ENCODE data around the gene MZT2A. TPM values are rescaled to one million over a fixed set of nuclear protein-coding genes. Genes with fewer than 3 reads are reported as not detected.
"Not testable (repeated sequence)": the region's sequence is repeated elsewhere in the genome, so short reads cannot be mapped to it uniquely, and the experiment has no call there.

MZT2A gene
- total and polyA plus RNA-seq, 5 donors from 2014 or later, result 97.9 to 201 (median 122) TPM

DNA sequence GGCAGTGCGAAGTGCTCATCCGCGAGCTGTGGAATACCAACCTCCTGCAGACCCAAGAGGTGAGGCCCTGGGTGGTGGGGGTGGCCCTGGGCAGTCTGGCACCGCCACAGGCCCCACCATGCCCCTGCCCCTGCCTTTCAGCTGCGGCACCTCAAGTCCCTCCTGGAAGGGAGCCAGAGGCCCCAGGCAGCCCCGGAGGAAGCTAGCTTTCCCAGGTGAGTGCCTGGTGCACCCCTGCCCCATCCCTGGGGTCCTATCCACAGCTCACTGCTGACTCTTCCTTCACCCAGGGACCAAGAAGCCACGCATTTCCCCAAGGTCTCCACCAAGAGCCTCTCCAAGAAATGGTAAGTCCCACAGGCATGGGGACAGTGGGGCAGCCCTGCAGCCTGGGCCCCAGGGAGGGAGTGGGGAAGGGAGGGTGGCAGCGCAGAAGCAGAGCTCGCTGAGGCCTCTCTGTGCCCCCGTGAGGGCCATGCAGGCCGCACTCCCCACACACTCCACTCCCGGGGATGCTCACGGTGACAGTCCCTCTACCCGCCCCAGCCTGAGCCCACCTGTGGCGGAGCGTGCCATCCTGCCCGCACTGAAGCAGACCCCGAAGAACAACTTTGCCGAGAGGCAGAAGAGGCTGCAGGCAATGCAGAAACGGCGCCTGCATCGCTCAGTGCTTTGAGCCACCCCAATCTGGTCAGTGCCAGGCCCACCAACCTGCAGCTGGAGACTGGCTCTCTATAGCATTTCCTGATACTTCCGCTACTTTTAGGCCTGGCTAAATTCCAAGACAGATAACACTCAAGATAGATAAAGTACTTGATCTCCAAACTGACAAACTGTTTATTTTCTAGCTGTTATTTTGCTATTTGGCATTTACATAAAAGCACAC is 40.8 kb upstream of the MZT2A start:
- not testable (repeated sequence) for H3K4me3 Mint-ChIP-seq; H3K9me3 ChIP-seq (ENCODE audit: control insufficient read depth in 2 of 2, low read length in 2 of 2); H3K4me1 ChIP-seq (ENCODE audit: control insufficient read depth, insufficient read depth, low read length, poor library complexity, severe bottlenecking); H3K4me3 ChIP-seq (ENCODE audit: low read depth, low read length); H3K27ac Mint-ChIP-seq; H3K9me3 Mint-ChIP-seq; H3K27me3 ChIP-seq (ENCODE audit: control insufficient read depth, insufficient read depth, low read length); H3K36me3 Mint-ChIP-seq; H3K27me3 Mint-ChIP-seq; H3K36me3 ChIP-seq (ENCODE audit: control insufficient read depth, insufficient read depth, low read length); ATAC-seq (ENCODE audit: low read depth in 2 of 2); H3K4me1 Mint-ChIP-seq; H3K27ac ChIP-seq (ENCODE audit: insufficient read depth, low read length, poor library complexity, severe bottlenecking); DNase-seq

DNA sequence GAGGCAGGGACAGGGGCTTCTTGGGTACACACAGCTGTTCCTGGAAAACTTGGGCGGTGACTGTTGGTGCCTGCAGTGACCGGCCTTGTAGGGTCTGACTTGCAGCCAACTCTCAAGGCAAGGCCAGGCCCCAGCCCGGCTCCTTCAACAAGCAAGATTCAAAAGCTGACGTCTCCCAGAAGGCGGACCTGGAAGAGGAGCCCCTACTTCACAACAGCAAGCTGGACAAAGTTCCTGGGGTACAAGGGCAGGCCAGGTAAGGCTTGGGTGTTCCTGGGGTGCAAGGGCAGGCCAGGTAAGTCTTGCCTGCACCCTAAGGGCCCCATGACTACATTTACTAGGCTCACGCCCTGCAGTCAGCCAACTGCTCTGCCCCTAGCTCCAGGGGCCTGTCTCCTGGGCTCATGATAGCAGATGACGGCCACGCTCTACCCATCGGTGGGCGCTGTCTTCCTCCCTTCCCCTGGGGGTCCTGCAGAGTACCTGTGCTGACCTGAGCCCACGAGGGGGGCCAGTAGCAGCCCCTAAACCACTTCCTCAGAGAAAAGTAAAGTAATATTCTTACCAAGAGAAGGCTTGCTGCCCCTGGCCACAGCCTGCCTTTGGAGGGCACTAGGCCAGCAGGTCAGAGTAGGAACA is 39.5 kb upstream of the MZT2A start:
- not testable (repeated sequence) for ATAC-seq (ENCODE audit: low read depth in 2 of 2); H3K9me3 ChIP-seq (ENCODE audit: control insufficient read depth in 2 of 2, low read length in 2 of 2); H3K4me3 ChIP-seq (ENCODE audit: low read depth, low read length); H3K27ac ChIP-seq (ENCODE audit: insufficient read depth, low read length, poor library complexity, severe bottlenecking); H3K36me3 ChIP-seq (ENCODE audit: control insufficient read depth, insufficient read depth, low read length); H3K4me3 Mint-ChIP-seq; H3K27me3 Mint-ChIP-seq; H3K4me1 ChIP-seq (ENCODE audit: control insufficient read depth, insufficient read depth, low read length, poor library complexity, severe bottlenecking); H3K27ac Mint-ChIP-seq; H3K36me3 Mint-ChIP-seq; H3K27me3 ChIP-seq (ENCODE audit: control insufficient read depth, insufficient read depth, low read length); DNase-seq; H3K9me3 Mint-ChIP-seq
- H3K4me1 Mint-ChIP-seq, result peaks cover 0 to 12% (median 3%) of the 10 kb centered on the region in 4 donors

DNA sequence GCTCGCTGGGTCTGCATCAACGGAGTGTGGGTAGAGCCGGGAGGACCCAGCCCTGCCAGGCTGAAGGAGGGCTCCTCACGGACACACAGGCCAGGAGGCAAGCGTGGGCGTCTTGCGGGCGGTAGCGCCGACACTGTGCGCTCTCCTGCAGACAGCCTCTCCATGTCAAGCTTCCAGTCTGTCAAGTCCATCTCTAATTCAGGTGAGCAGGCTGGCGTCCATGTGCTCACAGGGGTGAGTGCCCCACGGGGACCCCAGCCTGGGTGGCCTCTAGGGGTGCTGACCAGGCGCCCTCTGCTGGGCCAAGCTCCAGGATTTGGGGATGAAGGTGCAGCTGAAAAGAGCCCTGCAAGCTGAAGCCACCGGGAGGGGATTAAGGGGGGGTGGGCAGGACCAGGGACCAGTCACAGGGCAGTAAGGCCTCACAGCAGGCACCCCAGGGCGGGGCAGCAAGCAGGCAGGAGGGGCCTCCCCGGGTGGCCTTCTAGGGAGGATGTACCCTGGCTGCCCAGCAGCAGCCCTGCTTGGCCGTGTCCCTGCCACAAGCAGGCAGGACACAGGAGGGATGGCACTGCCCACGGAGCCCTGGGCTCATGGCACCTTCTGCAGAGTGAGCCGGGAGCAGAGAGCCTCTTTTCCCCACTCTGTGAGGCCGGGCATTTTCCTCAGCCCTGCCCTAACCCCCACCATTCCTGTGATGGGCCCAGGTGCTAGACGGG is 38.6 kb upstream of the MZT2A start:
- H3K9me3 ChIP-seq (ENCODE audit: control insufficient read depth in 2 of 2, low read length in 2 of 2), result not testable (repeated sequence)

DNA sequence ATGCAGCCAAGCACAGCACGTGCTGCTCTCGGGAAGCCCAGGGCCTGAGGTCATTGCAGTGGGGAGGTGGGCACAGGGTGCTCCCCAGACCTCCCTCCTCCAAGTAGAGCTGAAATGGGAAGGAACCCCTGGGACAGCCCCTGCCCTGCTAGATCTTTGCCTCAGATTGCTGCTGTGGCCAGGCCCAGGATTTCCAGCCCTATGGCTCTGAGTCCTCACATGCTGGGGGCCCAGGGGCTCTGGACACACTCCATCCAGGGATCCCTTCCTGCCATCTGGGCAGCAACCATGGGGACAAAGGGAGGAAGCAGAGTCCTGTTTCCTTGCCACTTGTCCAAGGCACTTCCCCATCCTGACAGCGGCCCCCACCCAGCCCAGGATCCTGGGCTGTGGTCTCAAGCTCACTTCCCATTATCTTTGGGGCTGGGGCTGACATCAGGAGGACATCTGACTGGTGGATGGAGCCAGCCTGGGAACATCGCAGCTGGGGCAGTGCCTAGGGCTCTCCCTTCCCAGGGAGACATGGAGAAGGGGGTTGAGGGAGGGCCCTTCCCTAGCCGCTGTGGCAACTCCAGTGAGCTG is 37.8 kb upstream of the MZT2A start:
- not testable (repeated sequence) for H3K9me3 ChIP-seq (ENCODE audit: control insufficient read depth in 2 of 2, low read length in 2 of 2); H3K4me1 ChIP-seq (ENCODE audit: control insufficient read depth, insufficient read depth, low read length, poor library complexity, severe bottlenecking); H3K27me3 ChIP-seq (ENCODE audit: control insufficient read depth, insufficient read depth, low read length); H3K27ac ChIP-seq (ENCODE audit: insufficient read depth, low read length, poor library complexity, severe bottlenecking); H3K9me3 Mint-ChIP-seq; ATAC-seq (ENCODE audit: low read depth in 2 of 2); H3K36me3 Mint-ChIP-seq; H3K27ac Mint-ChIP-seq; H3K27me3 Mint-ChIP-seq; DNase-seq; H3K4me3 ChIP-seq (ENCODE audit: low read depth, low read length); H3K36me3 ChIP-seq (ENCODE audit: control insufficient read depth, insufficient read depth, low read length)
- Mint-ChIP-seq H3K4me1 (peaks cover 0 to 12% (median 3%) of the 10 kb centered on the region in 4 donors), H3K4me3 (peak overlapping the region in 3 of 4 donors; percentile 60 to 73 (median 71))

More for the DNA sequence above, 38.6 kb upstream of the MZT2A start:
- not testable (repeated sequence) for ATAC-seq (ENCODE audit: low read depth in 2 of 2); H3K4me3 ChIP-seq (ENCODE audit: low read depth, low read length); H3K27me3 Mint-ChIP-seq; H3K36me3 Mint-ChIP-seq; H3K27ac Mint-ChIP-seq; H3K4me3 Mint-ChIP-seq; H3K4me1 ChIP-seq (ENCODE audit: control insufficient read depth, insufficient read depth, low read length, poor library complexity, severe bottlenecking); H3K36me3 ChIP-seq (ENCODE audit: control insufficient read depth, insufficient read depth, low read length); DNase-seq; H3K27me3 ChIP-seq (ENCODE audit: control insufficient read depth, insufficient read depth, low read length); H3K27ac ChIP-seq (ENCODE audit: insufficient read depth, low read length, poor library complexity, severe bottlenecking); H3K9me3 Mint-ChIP-seq
- H3K4me1 Mint-ChIP-seq, result peaks cover 0 to 12% (median 3%) of the 10 kb centered on the region in 4 donors

DNA sequence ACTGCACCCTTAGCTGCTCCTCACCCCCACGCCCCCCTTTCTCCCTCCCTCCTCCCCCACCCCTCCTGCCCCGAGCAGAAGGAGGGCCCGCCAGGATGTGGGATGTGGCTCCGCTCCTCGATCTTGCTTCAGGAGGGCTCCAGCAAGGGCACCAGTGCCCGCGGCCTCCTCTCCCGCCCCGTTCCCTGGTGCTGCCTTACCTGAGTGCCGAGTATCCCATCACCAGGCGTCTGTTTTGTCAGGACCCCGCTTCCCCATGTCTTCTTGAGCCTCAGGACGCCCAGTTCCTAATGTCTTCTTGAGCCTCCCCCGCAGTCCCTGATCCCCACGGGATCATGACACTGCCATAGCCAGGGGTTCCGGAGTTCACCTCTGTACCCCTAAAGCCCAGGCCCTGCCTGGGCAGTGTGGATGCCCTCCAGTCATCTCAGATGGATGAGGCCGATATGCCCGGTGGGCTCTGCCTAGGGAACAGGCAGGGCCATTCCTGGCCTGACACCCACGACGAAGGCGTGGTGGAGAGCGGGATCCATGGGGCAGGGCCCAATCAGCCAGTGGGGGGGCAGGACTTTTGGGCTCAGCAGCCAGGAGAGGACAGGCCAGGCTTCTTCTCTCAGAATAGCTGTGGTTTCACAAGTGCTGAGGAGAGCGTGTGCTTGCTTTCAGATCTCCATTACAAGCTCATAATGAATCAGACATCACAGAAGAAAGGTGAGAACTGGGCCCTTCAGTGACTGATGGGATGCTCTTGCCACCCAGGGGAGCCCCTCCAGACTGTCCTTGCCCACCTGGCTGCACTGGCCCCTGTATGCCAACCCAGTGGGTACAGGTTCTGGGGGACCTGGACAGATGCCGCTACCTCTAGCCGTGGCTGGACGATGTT is 37.0 kb upstream of the MZT2A start:
- not testable (repeated sequence) for DNase-seq; H3K4me3 ChIP-seq (ENCODE audit: low read depth, low read length); H3K27me3 ChIP-seq (ENCODE audit: control insufficient read depth, insufficient read depth, low read length); H3K36me3 ChIP-seq (ENCODE audit: control insufficient read depth, insufficient read depth, low read length); ATAC-seq (ENCODE audit: low read depth in 2 of 2); H3K9me3 Mint-ChIP-seq; H3K36me3 Mint-ChIP-seq; H3K9me3 ChIP-seq (ENCODE audit: control insufficient read depth in 2 of 2, low read length in 2 of 2); H3K27ac ChIP-seq (ENCODE audit: insufficient read depth, low read length, poor library complexity, severe bottlenecking); H3K27ac Mint-ChIP-seq; H3K27me3 Mint-ChIP-seq; H3K4me1 ChIP-seq (ENCODE audit: control insufficient read depth, insufficient read depth, low read length, poor library complexity, severe bottlenecking)
- Mint-ChIP-seq H3K4me3 (peak overlapping the region; percentile 60 to 82 (median 76)), H3K4me1 (peaks cover 0 to 12% (median 3%) of the 10 kb centered on the region in 4 donors)

DNA sequence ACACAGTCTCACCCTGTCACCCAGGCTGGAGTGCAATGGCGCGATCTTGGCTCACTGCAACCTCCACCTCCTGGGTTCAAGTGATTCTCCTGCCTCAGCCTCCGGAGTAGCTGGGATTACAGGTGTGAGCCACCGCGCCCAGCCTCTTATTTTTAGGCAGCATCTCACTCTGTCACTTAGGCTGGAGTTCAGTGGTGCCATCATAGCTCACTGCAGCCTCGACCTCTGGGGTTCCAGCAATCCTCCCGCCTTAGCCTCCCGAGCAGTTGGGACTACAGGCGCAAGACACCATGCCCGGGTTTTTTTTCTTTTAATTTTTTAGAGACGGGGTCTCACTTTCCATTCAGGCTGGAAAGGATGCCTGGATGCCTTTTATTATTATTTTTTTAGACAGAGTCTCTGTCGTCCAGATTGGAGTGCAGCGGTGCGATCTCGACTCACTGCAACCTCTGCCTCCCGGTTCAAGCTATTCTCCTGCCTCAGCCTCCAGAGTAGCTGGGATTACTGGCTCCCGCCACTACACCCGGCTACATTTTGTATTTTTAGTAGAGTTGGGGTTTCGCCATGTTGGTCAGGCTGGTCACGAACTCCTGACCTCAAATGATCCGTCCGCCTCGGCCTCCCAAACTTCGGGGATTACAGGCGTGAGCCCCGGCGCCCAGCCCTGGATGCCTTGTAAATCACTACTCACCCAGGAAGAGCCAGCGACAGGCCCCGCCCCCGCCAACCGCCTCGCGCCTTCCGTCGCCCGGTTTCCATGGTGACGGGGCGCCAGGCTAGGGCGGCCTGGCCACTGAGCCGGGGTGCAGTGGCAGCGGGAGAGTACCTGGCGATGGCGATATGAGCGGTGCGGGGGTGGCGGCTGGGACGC is 35.2 kb upstream of the MZT2A start, which contains the start of gene CCDC74A:
Gene CCDC74A, plus strand, starts transcription at position 758 of the 871 bp plus-strand sequence. Its CDS starts 83 bp downstream, at position 841.
- Mint-ChIP-seq H3K27ac (peak within 1 kb of the TSS; percentile 52 to 88 (median 64)), H3K4me3 (peak within 1 kb of the TSS; percentile 87 to 95 (median 90)), H3K4me1 (peaks cover 0 to 12% (median 3%) of the 10 kb centered on the region in 4 donors)
- not testable (repeated sequence) for H3K36me3 Mint-ChIP-seq; H3K27me3 Mint-ChIP-seq; H3K4me1 ChIP-seq (ENCODE audit: control insufficient read depth, insufficient read depth, low read length, poor library complexity, severe bottlenecking); H3K9me3 ChIP-seq (ENCODE audit: control insufficient read depth in 2 of 2, low read length in 2 of 2); H3K9me3 Mint-ChIP-seq; H3K27me3 ChIP-seq (ENCODE audit: control insufficient read depth, insufficient read depth, low read length); H3K36me3 ChIP-seq (ENCODE audit: control insufficient read depth, insufficient read depth, low read length)
- peak within 1 kb of the TSS; percentile 41 for H3K27ac ChIP-seq (ENCODE audit: insufficient read depth, low read length, poor library complexity, severe bottlenecking)
- ATAC-seq (ENCODE audit: low read depth in 2 of 2), result peak; percentile 87 to 89
- DNase-seq, result peak; percentile 75 to 81 (median 80)
- H3K4me3 ChIP-seq (ENCODE audit: low read depth, low read length), result peak within 1 kb of the TSS; percentile 32
